Chondrocyte (in vitro differentiated cells): Measurements from ENCODE around the gene FBXW8. TPM values are rescaled to one million over a fixed set of nuclear protein-coding genes. Genes with fewer than 3 reads are reported as not detected.

Experiments
- DNase-seq: peaks from one replicate; pipeline ENCODE4 v3.0.0; 2021; ENCODE audit warnings: mixed read lengths, low spot score
- H3K27ac Mint-ChIP-seq: one replicate; pipeline ENCODE4 v1.8.0; 2021; ENCODE audit warnings: mild to moderate bottlenecking, moderate library complexity, mixed read lengths; ENCODE audit not compliant: unreplicated experiment
- H3K27me3 Mint-ChIP-seq: 2 replicates; pipeline ENCODE4 v1.8.0; 2021; ENCODE audit warnings: low read depth, mixed read lengths
- H3K36me3 Mint-ChIP-seq: 2 replicates; pipeline ENCODE4 v1.8.0; 2021; ENCODE audit warnings: low read depth, mixed read lengths
- H3K4me1 Mint-ChIP-seq: 2 replicates; pipeline ENCODE4 v1.8.0; 2021; ENCODE audit warnings: low read depth, mild to moderate bottlenecking, mixed read lengths
- H3K4me3 Mint-ChIP-seq: one replicate; pipeline ENCODE4 v1.8.0; 2021; ENCODE audit warnings: mild to moderate bottlenecking, moderate library complexity, mixed read lengths; ENCODE audit not compliant: unreplicated experiment
- H3K9me3 Mint-ChIP-seq: 2 replicates; pipeline ENCODE4 v1.8.0; 2021; ENCODE audit warnings: low read depth, mixed read lengths
- CTCF ChIP-seq: fragments of 200-600 bp; sonication (generic); IDR thresholded peaks from 2 replicates; pipeline ENCODE4 v1.5.0; 2021; ENCODE audit warnings: antibody characterized with exemption, mild to moderate bottlenecking, moderate library complexity
- total RNA-seq: library from RNA; stranded (reverse); gene quantifications from 3 replicates; pipeline ENCODE4 v1.2.1, GENCODE V29; 2021

The FBXW8 gene
- total RNA-seq, 1 donor from 2014 or later: 30.3 TPM

GRCh38 chr12:117028254-117028653, 117.5 kb downstream of the FBXW8 start:
- H3K36me3 Mint-ChIP-seq: peaks cover 28% of the 10 kb centered on the region
- no peaks in the 10 kb centered on the region for H3K9me3 Mint-ChIP-seq
- H3K4me3 Mint-ChIP-seq: no peak overlapping the region
- TF ChIP-seq CTCF: no peak
- H3K4me1 Mint-ChIP-seq: peaks cover 4% of the 10 kb centered on the region
- no peak overlapping the region for H3K27ac Mint-ChIP-seq
- DNase-seq: peak; percentile 83
- no peaks in the 10 kb centered on the region for H3K27me3 Mint-ChIP-seq

GRCh38 chr12:117030187-117030900, 119.6 kb downstream of the FBXW8 start:
- TF ChIP-seq CTCF: no peak
- peaks cover 24% of the 10 kb centered on the region for H3K36me3 Mint-ChIP-seq
- no peaks in the 10 kb centered on the region for H3K9me3 Mint-ChIP-seq
- no peak overlapping the region for H3K4me3 Mint-ChIP-seq
- H3K4me1 Mint-ChIP-seq: peaks cover 4% of the 10 kb centered on the region
- no peaks in the 10 kb centered on the region for H3K27me3 Mint-ChIP-seq
- DNase-seq: no peak
- no peak overlapping the region for H3K27ac Mint-ChIP-seq

- Mint-ChIP-seq H3K27me3 (no peaks in the 10 kb centered on the region), H3K9me3 (no peaks in the 10 kb centered on the region), H3K36me3 (peaks cover 17% of the 10 kb centered on the region), H3K4me1 (no peaks in the 10 kb centered on the region), H3K4me3 (no peak overlapping the region), H3K27ac (no peak overlapping the region)
- TF ChIP-seq CTCF: no peak
- DNase-seq: peak; percentile 40
These were observed 121.3 kb downstream of the FBXW8 start for GRCh38 chr12:117031843-117032592.

GRCh38 chr12:117032593-117033381, 122.0 kb downstream of the FBXW8 start:
- no peaks in the 10 kb centered on the region for H3K4me1 Mint-ChIP-seq
- no peaks in the 10 kb centered on the region for H3K9me3 Mint-ChIP-seq
- H3K4me3 Mint-ChIP-seq: no peak overlapping the region
- peak; percentile 86 for DNase-seq
- H3K36me3 Mint-ChIP-seq: peaks cover 16% of the 10 kb centered on the region
- TF ChIP-seq CTCF: no peak
- no peaks in the 10 kb centered on the region for H3K27me3 Mint-ChIP-seq
- H3K27ac Mint-ChIP-seq: no peak overlapping the region
